ENCODE results near the gene PRRG2. TPM values are rescaled to one million over a fixed set of nuclear protein-coding genes. Genes with fewer than 3 reads are reported as not detected.

The PRRG2 gene
- total and polyA plus RNA-seq, 2 of the 13 experiments (the other 11 are each of a cell fraction or from before 2014, with no cell fraction given) = 0.66 to 0.82 TPM

- TF ChIP-seq ARID5B (CRISPR knock-in tag; IDR thresholded peaks at IDR 0.05) = no peak
These were observed 1.9 kb upstream of the PRRG2 start (continued) for GRCh38 chr19:49579193-49579592.

- ATAC-seq = no peak; the same call in 2 of the 3 replicates
- Histone ChIP-seq H3K27ac (ENCODE audit: extremely low read length, insufficient read depth, low read length) (peak overlapping the region; percentile 61), H4K20me1 (ENCODE audit: insufficient read depth, low read length) (no peaks in the 10 kb centered on the region), H3K4me3 (replicated peaks in 1 of 3; ENCODE audit: insufficient read depth in 1 of 3, low read depth in 2 of 3, low read length in 3 of 3) (peak overlapping the region; percentile 75 to 94 (median 88)), H3K27me3 (ENCODE audit: control insufficient read depth in 1 of 2, insufficient read depth in 2 of 2, low read length in 2 of 2) (peaks cover 0 to 5% of the 10 kb centered on the region in 2 experiments; a peak in 1 of 5 replicates), H3K4me2 (ENCODE audit: low read depth, low read length) (peak overlapping the region; percentile 88), H2AFZ (ENCODE audit: low read length) (no peak overlapping the region), H3K9me3 (ENCODE audit: low read length) (no peaks in the 10 kb centered on the region), H3K79me2 (ENCODE audit: insufficient read depth, low read length) (peaks cover 43% of the 10 kb centered on the region), H3K9ac (ENCODE audit: insufficient read depth, low read depth, low read length) (peak overlapping the region; percentile 94), H3K36me3 (replicated peaks in 1 of 2; ENCODE audit: control insufficient read depth in 1 of 2, insufficient read depth in 2 of 2, low read length in 2 of 2) (peaks cover 0 to 6% of the 10 kb centered on the region in 2 experiments; a peak in 2 of 5 replicates), H3K4me1 (ENCODE audit: insufficient read depth, low read length) (peaks cover 31% of the 10 kb centered on the region)
- no peak for FAIRE-seq
- in situ Hi-C loops (cut with HindIII; ENCODE audit: extremely low pct_ligation_motif_present, low pct_unique_long_range_greater_than_20kb) = no loop called here
- no TSS peak for BruUV-seq (replicated peaks)
- WGBS (ENCODE audit: low lambda C conversion rate) = 4% methylated on average over 4 of the region's 8 CpGs
- no peak for DNase-seq (ENCODE audit: low spot score)
- CTCF ChIA-PET (ENCODE audit: low intra/inter-chr PET ratio, low total read pairs) = interaction anchor here (2.8 kb wide), 1 partner anchor 10 kb away, joined by 8 read pairs; no protein-coding TSS in a partner anchor
- intact Hi-C loops (cut with micrococcal nuclease; ENCODE audit: unreplicated experiment) = loop anchor here (2.0 kb wide), 1 partner anchor 97 kb away; the partner anchor contains the start of gene PRMT1
- POLR2A ChIA-PET = interaction anchor here (0.6 to 3.7 kb wide), 12 partner anchors 9 to 229 kb away, joined by 3 to 22 read pairs (median 8); partner anchors contain the start of genes FCGRT, PRR12, RPS11 and RRAS
- TF ChIP-seq RBAK (CRISPR knock-in tag; IDR thresholded peaks at IDR 0.05) (0 out of 2 replicates have a peak, but pooled peaks have one; percentile 21), JARID2 (CRISPR knock-in tag; IDR thresholded peaks at IDR 0.05; ENCODE audit: insufficient replicate concordance) (no peak), HIC2 (CRISPR knock-in tag; IDR thresholded peaks at IDR 0.05; ENCODE audit: low read depth) (peak; percentile 22; the same call in 1 of the 2 replicates), MAZ (IDR thresholded peaks at IDR 0.05; ENCODE audit: borderline replicate concordance, low read depth, low read length) (no peak), MAZ (CRISPR knock-in tag; IDR thresholded peaks at IDR 0.05; ENCODE audit: low read depth) (no peak), E2F1 (CRISPR knock-in tag; IDR thresholded peaks at IDR 0.05) (no peak), ZNF251 (CRISPR knock-in tag; IDR thresholded peaks at IDR 0.05) (no peak), ZNF260 (CRISPR knock-in tag; IDR thresholded peaks at IDR 0.05; ENCODE audit: borderline replicate concordance, low read depth) (no peak), ZBTB21 (CRISPR knock-in tag; IDR thresholded peaks at IDR 0.05) (no peak), SNAPC2 (CRISPR knock-in tag; IDR thresholded peaks at IDR 0.05) (peak; percentile 55; the same call in 1 of the 2 replicates), ZNF724P (CRISPR knock-in tag; IDR thresholded peaks at IDR 0.05; ENCODE audit: borderline replicate concordance) (no peak), ESRRA (CRISPR knock-in tag; IDR thresholded peaks at IDR 0.05; ENCODE audit: low read depth) (no peak), CBFB (CRISPR knock-in tag; IDR thresholded peaks at IDR 0.05) (no peak), ZNF598 (CRISPR knock-in tag; IDR thresholded peaks at IDR 0.05; ENCODE audit: borderline replicate concordance) (0 out of 2 replicates have a peak, but pooled peaks have one; percentile 8)
These were observed 1.2 kb upstream of the PRRG2 start for GRCh38 chr19:49579947-49580263.

Data from HepG2 (cell line).